ENCODE measurements around the gene CRTAP.

DNA sequence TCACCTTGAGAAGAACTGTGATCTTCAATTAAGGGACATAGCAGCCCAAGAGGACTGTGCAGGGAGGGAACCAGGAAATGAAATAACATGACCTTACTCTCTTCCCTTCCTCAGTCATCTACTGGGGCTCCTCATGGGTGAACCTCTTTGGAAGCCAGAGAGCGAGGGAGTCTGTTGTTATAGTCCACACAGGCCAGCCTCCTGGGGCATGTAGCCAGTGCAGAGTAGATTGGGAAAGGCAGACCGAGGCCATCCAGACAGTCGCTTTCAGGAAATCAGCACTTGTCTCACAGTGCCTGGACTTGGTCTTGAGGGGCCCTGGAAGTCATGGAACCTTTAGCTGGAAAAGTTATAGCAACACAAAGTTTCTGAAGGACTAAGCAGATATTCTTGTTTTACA lies 6.1 kb downstream of the CRTAP start:
- TF ChIP-seq, protein P1, sequence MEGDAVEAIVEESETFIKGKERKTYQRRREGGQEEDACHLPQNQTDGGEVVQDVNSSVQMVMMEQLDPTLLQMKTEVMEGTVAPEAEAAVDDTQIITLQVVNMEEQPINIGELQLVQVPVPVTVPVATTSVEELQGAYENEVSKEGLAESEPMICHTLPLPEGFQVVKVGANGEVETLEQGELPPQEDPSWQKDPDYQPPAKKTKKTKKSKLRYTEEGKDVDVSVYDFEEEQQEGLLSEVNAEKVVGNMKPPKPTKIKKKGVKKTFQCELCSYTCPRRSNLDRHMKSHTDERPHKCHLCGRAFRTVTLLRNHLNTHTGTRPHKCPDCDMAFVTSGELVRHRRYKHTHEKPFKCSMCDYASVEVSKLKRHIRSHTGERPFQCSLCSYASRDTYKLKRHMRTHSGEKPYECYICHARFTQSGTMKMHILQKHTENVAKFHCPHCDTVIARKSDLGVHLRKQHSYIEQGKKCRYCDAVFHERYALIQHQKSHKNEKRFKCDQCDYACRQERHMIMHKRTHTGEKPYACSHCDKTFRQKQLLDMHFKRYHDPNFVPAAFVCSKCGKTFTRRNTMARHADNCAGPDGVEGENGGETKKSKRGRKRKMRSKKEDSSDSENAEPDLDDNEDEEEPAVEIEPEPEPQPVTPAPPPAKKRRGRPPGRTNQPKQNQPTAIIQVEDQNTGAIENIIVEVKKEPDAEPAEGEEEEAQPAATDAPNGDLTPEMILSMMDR (IDR thresholded peaks at IDR 0.05): no peak
- TF ChIP-seq POLR2AphosphoS5 (IDR thresholded peaks at IDR 0.05; ENCODE audit: low read depth, low read length) (no peak), SIN3A (IDR thresholded peaks at IDR 0.05; ENCODE audit: borderline replicate concordance, insufficient read depth, low read depth, low read length) (no peak)
